Mucosa of descending colon (tissue), 3 donors: ENCODE data around the gene WHRN. TPM values are rescaled to one million over a fixed set of nuclear protein-coding genes. Genes with fewer than 3 reads are reported as not detected.

ENCODE experiments used
- ATAC-seq: fragments of 200-7000 bp; cut with Tn5 transposase; one replicate; pipeline ENCODE4 v1.9.1; 2020; ENCODE audit warnings: mild to moderate bottlenecking, moderate library complexity
- DNase-seq, 3 donors: peaks; one replicate each; pipeline ENCODE4 v3.0.0-alpha.2; 2020
- H3K36me3 ChIP-seq: fragments of 200-600 bp; one replicate; pipeline ENCODE4 v1.8.0; 2021; ENCODE audit warnings: low read depth, mild to moderate bottlenecking
- H3K4me1 ChIP-seq: fragments of 200-600 bp; one replicate; pipeline ENCODE4 v1.8.0; 2021; ENCODE audit warnings: low read depth, mild to moderate bottlenecking
- H3K4me3 ChIP-seq: fragments of 200-600 bp; one replicate; pipeline ENCODE4 v1.8.0; 2021; ENCODE audit warnings: mild to moderate bottlenecking
- H3K9me3 ChIP-seq: fragments of 200-600 bp; one replicate; pipeline ENCODE4 v1.8.0; 2021; ENCODE audit warnings: mild to moderate bottlenecking
- intact Hi-C, 2 donors: fragments of 100-400 bp; cut with DNase I in 1 of 2; cut with micrococcal nuclease in 1 of 2; formaldehyde crosslinking; loops; one replicate each; pipeline versions ENCODE4 v1.11.0 to v1.11.1; 2022; cut with DNase I, micrococcal nuclease
- total RNA-seq, 3 donors: library from RNA; stranded (reverse); fragmentation: NEBNext Ultra II Directional in 2 of 3; extraction: Animal tissue kit (Norgen Biotek cat#: 25700) in 2 of 3; gene quantifications; one replicate each; pipeline versions ENCODE4 v1.2.1 to v1.2.4, GENCODE V29; 2021 to 2023
- TF ChIP-seq, protein P1 (sequence below): fragments of 200-600 bp; IDR thresholded peaks from one replicate; pipeline ENCODE4 v1.8.0; 2022; ENCODE audit warnings: antibody characterized with exemption, mild to moderate bottlenecking
- donor health status: DM: no; HTN: no; CAD: no; lungs with moderate emphysema.
- donor health status: DM: no; HTN: no; CAD: no.
- donor health status: DM: no; HTN: yes; CAD: no.

The WHRN gene
- total RNA-seq, 3 donors from 2014 or later: 2.8 to 19.1 (median 4.7) TPM

DNA sequence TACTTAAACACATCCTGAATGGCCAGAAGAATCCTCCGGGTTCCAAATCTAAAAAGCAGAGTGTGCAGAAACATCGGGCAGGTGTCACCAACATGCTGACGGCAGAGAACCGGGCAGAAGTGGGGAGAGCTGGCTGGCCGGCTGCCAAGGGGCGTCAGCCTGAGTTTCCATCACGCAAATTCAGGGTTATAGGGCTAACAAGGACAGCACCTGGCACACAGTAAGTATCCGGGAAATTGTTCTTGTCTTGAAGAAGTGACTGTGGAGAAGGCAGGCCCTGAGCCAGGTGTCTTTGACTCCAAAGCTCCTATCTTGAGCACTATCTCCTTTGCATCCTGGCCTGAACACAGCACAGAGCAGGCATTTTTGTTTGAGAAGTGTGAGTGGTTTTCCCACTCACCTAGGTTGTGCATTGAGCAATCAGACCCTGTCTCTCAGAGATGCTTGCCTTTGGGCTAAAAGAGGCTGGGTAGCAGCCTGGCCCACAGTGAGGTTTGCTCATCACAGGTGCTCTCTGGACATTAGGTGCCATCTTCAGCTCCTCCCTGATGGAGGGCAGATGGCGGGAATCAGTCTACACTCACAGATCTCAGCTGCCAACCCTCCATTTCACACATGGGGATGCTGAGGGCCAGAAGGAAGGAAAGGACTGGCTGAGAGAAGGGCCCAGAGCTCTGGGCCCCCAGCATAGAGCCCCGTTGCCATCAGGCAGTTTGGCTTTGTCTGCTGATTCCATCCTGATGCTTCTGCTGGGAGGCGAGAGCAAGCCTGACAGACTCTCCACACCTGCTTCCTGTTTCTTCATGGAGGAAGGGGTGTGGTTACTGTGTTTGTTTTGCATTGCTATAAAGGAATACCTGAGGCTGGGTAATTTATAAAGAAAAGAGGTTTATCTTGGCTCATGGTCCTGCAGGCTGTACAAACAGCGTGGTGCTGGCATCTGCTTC lies 52.8 kb downstream of the WHRN start:
- DNase-seq (peak; percentile 38 to 66 (median 62)), ATAC-seq (peak; percentile 82)
- TF ChIP-seq, protein P1, sequence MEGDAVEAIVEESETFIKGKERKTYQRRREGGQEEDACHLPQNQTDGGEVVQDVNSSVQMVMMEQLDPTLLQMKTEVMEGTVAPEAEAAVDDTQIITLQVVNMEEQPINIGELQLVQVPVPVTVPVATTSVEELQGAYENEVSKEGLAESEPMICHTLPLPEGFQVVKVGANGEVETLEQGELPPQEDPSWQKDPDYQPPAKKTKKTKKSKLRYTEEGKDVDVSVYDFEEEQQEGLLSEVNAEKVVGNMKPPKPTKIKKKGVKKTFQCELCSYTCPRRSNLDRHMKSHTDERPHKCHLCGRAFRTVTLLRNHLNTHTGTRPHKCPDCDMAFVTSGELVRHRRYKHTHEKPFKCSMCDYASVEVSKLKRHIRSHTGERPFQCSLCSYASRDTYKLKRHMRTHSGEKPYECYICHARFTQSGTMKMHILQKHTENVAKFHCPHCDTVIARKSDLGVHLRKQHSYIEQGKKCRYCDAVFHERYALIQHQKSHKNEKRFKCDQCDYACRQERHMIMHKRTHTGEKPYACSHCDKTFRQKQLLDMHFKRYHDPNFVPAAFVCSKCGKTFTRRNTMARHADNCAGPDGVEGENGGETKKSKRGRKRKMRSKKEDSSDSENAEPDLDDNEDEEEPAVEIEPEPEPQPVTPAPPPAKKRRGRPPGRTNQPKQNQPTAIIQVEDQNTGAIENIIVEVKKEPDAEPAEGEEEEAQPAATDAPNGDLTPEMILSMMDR: no peak

GRCh38 chr9:114451707-114452031 lies 53.6 kb downstream of the WHRN start:
- ATAC-seq (no peak), DNase-seq (no peak)
- TF ChIP-seq, protein P1: no peak
- H3K36me3 ChIP-seq: no peaks in the 10 kb centered on the region
- no peak overlapping the region for H3K4me3 ChIP-seq
- no peaks in the 10 kb centered on the region for H3K4me1 ChIP-seq
- intact Hi-C loops: no loop called here
- peaks cover 2% of the 10 kb centered on the region for H3K9me3 ChIP-seq

More for the DNA sequence above, 52.8 kb downstream of the WHRN start:
- Histone ChIP-seq H3K4me3 (no peak overlapping the region), H3K36me3 (no peaks in the 10 kb centered on the region), H3K9me3 (peaks cover 2% of the 10 kb centered on the region), H3K4me1 (no peaks in the 10 kb centered on the region)
- intact Hi-C loops: no loop called here

DNA sequence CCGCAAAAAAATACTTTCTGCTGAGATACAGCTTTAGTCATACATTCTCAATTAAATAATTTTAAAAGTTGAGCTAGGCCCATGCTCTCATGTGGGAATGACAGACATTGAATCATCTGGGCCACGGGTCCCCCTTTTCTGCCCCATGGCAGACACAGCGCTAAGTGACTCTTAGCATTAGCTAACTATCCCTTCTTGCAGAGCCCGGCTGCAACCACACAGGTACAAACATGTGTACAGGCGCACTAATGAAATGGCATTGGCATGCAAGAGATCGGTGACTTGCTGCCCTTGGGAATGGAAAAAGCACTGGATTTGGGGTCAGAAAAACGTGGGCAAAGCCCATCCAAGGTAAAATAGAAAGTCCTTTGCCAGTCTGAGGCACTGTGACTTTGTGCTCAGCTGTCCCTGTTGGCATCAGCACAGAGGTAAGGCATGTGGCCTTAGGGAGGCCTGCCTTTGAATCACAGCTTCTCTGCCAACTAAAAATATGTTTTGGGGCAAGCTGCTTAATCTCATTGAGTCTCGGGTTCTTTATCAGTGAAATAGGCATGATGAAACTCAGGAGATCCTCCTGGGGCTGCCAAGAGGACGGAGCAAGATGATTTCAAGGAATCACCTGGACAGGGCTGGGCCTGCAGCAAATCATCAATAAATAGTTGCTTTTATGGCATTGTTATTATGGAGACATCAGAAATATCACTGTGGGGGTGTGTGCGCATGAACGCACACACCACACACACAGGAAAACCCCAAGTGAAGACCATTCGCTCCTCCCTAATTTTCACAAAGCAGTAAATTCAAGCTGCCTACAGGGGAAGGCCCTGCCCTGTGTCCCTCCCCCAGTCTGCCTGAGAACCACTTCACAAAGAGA lies 54.2 kb downstream of the WHRN start:
- H3K9me3 ChIP-seq: peaks cover 2% of the 10 kb centered on the region
- DNase-seq: no peak
- TF ChIP-seq, protein P1: no peak
- no peaks in the 10 kb centered on the region for H3K36me3 ChIP-seq
- H3K4me1 ChIP-seq: no peaks in the 10 kb centered on the region
- ATAC-seq: peak; percentile 37
- intact Hi-C loops: no loop called here
- H3K4me3 ChIP-seq: no peak overlapping the region

DNA sequence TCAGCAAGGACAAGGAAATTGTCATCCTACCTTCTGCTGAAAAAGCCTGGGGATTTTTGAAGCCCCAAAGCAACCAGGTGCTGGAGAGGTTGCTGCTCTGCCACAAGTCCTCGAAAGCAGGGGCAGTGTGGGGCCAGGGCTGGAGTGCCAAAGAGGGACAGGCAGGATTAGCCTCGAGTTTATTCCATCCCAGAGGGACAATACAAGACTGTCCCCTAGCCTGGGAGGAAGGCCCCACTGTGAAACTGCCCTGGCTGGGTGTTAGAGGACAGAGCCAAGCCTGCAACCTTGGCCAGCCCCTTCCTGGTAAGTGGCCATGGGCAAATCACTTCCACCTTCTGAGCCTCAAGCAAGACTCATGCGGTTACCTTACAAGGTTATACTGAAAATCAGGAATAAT lies 55.1 kb downstream of the WHRN start:
- TF ChIP-seq, protein P1: no peak
- ATAC-seq (no peak), DNase-seq (no peak)
- Histone ChIP-seq H3K9me3 (peaks cover 2% of the 10 kb centered on the region), H3K4me1 (no peaks in the 10 kb centered on the region), H3K4me3 (no peak overlapping the region), H3K36me3 (no peaks in the 10 kb centered on the region)
- intact Hi-C loops: no loop called here

GRCh38 chr9:114449236-114449635 lies 56.0 kb downstream of the WHRN start:
- Histone ChIP-seq H3K4me3 (no peak overlapping the region), H3K9me3 (peaks cover 2% of the 10 kb centered on the region), H3K4me1 (no peaks in the 10 kb centered on the region), H3K36me3 (no peaks in the 10 kb centered on the region)
- ATAC-seq (no peak), DNase-seq (no peak)
- intact Hi-C loops: no loop called here
- TF ChIP-seq, protein P1: no peak
